Neural crest cell (in vitro differentiated cells): Measurements from ENCODE around the gene ELFN2. TPM values are rescaled to one million over a fixed set of nuclear protein-coding genes. Genes with fewer than 3 reads are reported as not detected.

Experiments
- DNase-seq: peaks from one replicate; pipeline ENCODE4 v3.0.0; 2021; ENCODE audit warnings: low read depth, mixed read lengths, low spot score
- H3K27ac Mint-ChIP-seq: one replicate; pipeline ENCODE4 v1.8.0; 2021; ENCODE audit warnings: mild to moderate bottlenecking, mixed read lengths; ENCODE audit not compliant: unreplicated experiment
- H3K27me3 Mint-ChIP-seq: 2 replicates; pipeline ENCODE4 v1.8.0; 2021; ENCODE audit warnings: low read depth, mild to moderate bottlenecking, mixed read lengths
- H3K36me3 Mint-ChIP-seq: 2 replicates; pipeline ENCODE4 v1.8.0; 2021; ENCODE audit warnings: low read depth, mild to moderate bottlenecking, mixed read lengths
- H3K4me1 Mint-ChIP-seq: 2 replicates; pipeline ENCODE4 v1.8.0; 2021; ENCODE audit warnings: mixed read lengths
- H3K4me3 Mint-ChIP-seq: one replicate; pipeline ENCODE4 v1.8.0; 2021; ENCODE audit warnings: mild to moderate bottlenecking, mixed read lengths
- H3K9me3 Mint-ChIP-seq: 2 replicates; pipeline ENCODE4 v1.8.0; 2021; ENCODE audit warnings: mixed read lengths
- CTCF ChIP-seq: fragments of 200-600 bp; sonication (generic); conservative IDR thresholded peaks from 2 replicates; pipeline ENCODE4 v1.5.0; 2021; ENCODE audit warnings: antibody characterized with exemption, mild to moderate bottlenecking
- total RNA-seq: library from RNA; stranded (reverse); gene quantifications from 2 replicates; pipeline ENCODE4 v1.2.1, GENCODE V29; 2021

ELFN2 gene
- total RNA-seq, 1 donor from 2014 or later = 0.09 TPM

- H3K4me3 Mint-ChIP-seq = peak overlapping the region; percentile 27
- no peaks in the 10 kb centered on the region for H3K9me3 Mint-ChIP-seq
- no peak overlapping the region for H3K27ac Mint-ChIP-seq
- H3K27me3 Mint-ChIP-seq = peaks cover 64% of the 10 kb centered on the region
- H3K4me1 Mint-ChIP-seq = peaks cover 20% of the 10 kb centered on the region
- no peaks in the 10 kb centered on the region for H3K36me3 Mint-ChIP-seq
- no peak for DNase-seq
- TF ChIP-seq CTCF = no peak
Observed at GRCh38 chr22:37417264-37417663, 10.0 kb downstream of the ELFN2 start.

DNA sequence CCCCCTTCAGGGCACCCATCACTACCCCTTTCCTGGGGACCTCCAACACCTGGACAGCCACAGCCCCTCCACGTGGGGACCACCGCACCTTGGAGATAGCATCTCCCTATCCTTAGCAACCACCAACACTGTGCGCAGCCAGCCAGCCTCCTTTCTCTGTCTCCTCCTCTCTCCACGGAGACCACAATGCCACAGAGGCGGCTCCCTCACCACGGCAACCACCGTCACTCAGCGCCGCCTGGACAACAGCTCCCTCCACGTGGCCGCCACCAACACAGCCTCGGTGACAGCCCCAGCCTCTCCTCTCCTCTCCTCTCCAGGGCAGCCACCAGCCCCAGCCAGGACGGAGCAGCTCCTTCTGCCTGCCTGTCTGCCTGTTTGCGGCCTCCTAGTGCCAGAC, 10.5 kb downstream of the ELFN2 start:
- peak overlapping the region; percentile 27 for H3K4me3 Mint-ChIP-seq
- H3K36me3 Mint-ChIP-seq = no peaks in the 10 kb centered on the region
- H3K4me1 Mint-ChIP-seq = peaks cover 20% of the 10 kb centered on the region
- DNase-seq = peak; percentile 50
- no peaks in the 10 kb centered on the region for H3K9me3 Mint-ChIP-seq
- peak overlapping the region; percentile 71 for H3K27ac Mint-ChIP-seq
- peaks cover 59% of the 10 kb centered on the region for H3K27me3 Mint-ChIP-seq
- no peak for TF ChIP-seq CTCF

GRCh38 chr22:37416389-37416788, 10.9 kb downstream of the ELFN2 start:
- TF ChIP-seq CTCF = no peak
- Mint-ChIP-seq H3K27me3 (peaks cover 55% of the 10 kb centered on the region), H3K4me3 (no peak overlapping the region), H3K27ac (no peak overlapping the region), H3K9me3 (no peaks in the 10 kb centered on the region), H3K36me3 (no peaks in the 10 kb centered on the region), H3K4me1 (peaks cover 20% of the 10 kb centered on the region)
- DNase-seq = no peak

- Mint-ChIP-seq H3K4me1 (peaks cover 15% of the 10 kb centered on the region), H3K27ac (no peak overlapping the region), H3K9me3 (no peaks in the 10 kb centered on the region), H3K4me3 (no peak overlapping the region), H3K36me3 (no peaks in the 10 kb centered on the region), H3K27me3 (peaks cover 43% of the 10 kb centered on the region)
- DNase-seq = no peak
- no peak for TF ChIP-seq CTCF
Observed at GRCh38 chr22:37415210-37415609, 12.1 kb downstream of the ELFN2 start.

- no peak overlapping the region for H3K27ac Mint-ChIP-seq
- H3K9me3 Mint-ChIP-seq = no peaks in the 10 kb centered on the region
- no peak for TF ChIP-seq CTCF
- peaks cover 10% of the 10 kb centered on the region for H3K4me1 Mint-ChIP-seq
- H3K27me3 Mint-ChIP-seq = peaks cover 35% of the 10 kb centered on the region
- H3K4me3 Mint-ChIP-seq = no peak overlapping the region
- no peak for DNase-seq
- no peaks in the 10 kb centered on the region for H3K36me3 Mint-ChIP-seq
Observed at GRCh38 chr22:37414288-37414687, 13.0 kb downstream of the ELFN2 start.

GRCh38 chr22:37413546-37413945, 13.7 kb downstream of the ELFN2 start:
- DNase-seq = no peak
- Mint-ChIP-seq H3K27ac (no peak overlapping the region), H3K36me3 (no peaks in the 10 kb centered on the region), H3K4me3 (no peak overlapping the region), H3K4me1 (peaks cover 7% of the 10 kb centered on the region), H3K9me3 (no peaks in the 10 kb centered on the region), H3K27me3 (peaks cover 28% of the 10 kb centered on the region)
- no peak for TF ChIP-seq CTCF
